Measurements from ENCODE around the gene A4GALT. TPM values are rescaled to one million over a fixed set of nuclear protein-coding genes. Genes with fewer than 3 reads are reported as not detected.

A4GALT gene, protein sequence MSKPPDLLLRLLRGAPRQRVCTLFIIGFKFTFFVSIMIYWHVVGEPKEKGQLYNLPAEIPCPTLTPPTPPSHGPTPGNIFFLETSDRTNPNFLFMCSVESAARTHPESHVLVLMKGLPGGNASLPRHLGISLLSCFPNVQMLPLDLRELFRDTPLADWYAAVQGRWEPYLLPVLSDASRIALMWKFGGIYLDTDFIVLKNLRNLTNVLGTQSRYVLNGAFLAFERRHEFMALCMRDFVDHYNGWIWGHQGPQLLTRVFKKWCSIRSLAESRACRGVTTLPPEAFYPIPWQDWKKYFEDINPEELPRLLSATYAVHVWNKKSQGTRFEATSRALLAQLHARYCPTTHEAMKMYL
- polyA plus RNA-seq (2011; rRNA removed) (1.8 and 2.7 TPM in 2 replicates), polyA minus RNA-seq (2011; rRNA and poly(A)+ RNA removed) (3.3 and 4.2 TPM in 2 replicates)

DNA sequence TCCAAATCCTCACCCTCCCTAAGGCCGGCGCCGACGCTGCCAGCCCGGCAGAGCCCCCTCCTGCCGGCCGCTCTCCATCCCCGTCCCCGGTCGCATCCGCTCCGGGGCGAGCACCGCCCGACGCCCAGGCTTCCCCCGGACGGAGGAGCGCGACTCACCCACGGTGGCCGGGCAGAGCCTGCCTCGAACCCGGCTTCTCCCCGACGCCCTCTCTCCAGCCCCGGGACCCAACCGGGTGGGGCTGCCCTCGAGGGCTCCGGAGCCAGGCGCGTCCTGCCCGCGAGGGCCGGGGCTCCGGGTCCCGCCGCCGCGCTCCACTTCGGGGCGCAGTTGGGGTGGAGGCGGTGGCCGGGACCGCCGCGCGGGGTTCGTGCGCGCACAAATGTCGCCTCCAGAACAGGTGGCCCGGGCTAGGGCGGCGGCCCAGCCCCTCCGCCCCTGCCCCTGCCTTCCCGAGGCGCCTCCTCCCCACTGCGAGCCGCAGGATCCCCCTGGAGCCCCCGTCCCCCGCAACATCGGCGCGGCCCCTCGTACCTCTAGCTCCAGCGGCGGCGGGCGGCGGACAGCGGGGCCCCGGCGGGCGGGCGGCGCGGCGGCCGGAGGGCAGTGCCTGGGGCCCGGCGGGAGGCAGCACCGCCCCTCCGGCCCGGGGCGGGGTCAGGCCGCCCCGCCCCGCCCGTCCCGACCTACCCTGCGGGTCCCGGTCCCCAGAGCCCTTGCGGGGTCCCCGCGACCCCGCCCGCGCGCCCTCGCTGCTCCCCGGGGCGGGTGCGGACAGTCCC is at the start of gene A4GALT:
TSS of gene A4GALT (minus strand) at position 608 of the 782 bp plus-strand sequence. CDS start 26,919 bp downstream, outside the sequence.
- no peak within 1 kb of the TSS for H3K27ac ChIP-seq (ENCODE audit: low read depth, low read length)
- TF ChIP-seq, protein P1, sequence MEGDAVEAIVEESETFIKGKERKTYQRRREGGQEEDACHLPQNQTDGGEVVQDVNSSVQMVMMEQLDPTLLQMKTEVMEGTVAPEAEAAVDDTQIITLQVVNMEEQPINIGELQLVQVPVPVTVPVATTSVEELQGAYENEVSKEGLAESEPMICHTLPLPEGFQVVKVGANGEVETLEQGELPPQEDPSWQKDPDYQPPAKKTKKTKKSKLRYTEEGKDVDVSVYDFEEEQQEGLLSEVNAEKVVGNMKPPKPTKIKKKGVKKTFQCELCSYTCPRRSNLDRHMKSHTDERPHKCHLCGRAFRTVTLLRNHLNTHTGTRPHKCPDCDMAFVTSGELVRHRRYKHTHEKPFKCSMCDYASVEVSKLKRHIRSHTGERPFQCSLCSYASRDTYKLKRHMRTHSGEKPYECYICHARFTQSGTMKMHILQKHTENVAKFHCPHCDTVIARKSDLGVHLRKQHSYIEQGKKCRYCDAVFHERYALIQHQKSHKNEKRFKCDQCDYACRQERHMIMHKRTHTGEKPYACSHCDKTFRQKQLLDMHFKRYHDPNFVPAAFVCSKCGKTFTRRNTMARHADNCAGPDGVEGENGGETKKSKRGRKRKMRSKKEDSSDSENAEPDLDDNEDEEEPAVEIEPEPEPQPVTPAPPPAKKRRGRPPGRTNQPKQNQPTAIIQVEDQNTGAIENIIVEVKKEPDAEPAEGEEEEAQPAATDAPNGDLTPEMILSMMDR (IDR thresholded peaks at IDR 0.05; ENCODE audit: low read depth, low read length), result no peak
- CTCF ChIA-PET, result no interaction called here
- POLR2A ChIA-PET, result no interaction called here
- peak within 1 kb of the TSS; percentile 63 for H3K4me3 ChIP-seq (ENCODE audit: low read depth, low read length)
- no peak for DNase-seq (ENCODE audit: low read depth, low spot score)
- H3K9me3 ChIP-seq (ENCODE audit: control insufficient read depth, insufficient read depth, low read length), result no peaks in the 10 kb centered on the region; the same call in 1 of the 2 replicates
- peaks cover 6% of the 10 kb centered on the region for H3K27me3 ChIP-seq (ENCODE audit: control insufficient read depth, insufficient read depth, low read length)

DNA sequence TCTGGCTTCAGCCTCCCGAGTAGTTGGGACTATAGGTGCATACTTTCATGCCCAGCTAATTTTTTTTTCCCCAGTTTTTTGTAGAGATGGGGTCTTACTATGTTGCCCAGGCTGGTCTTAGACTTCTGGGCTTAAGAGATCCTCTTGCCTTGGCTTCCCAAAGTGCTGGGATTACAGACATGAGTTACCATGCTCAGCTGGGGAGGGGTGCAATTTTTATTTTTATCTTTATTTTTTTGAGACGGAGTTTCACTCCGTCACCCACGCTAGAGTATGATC is 49.7 kb upstream of the A4GALT start:
- H3K9me3 ChIP-seq (ENCODE audit: control insufficient read depth, insufficient read depth, low read length), result no peaks in the 10 kb centered on the region
- no peaks in the 10 kb centered on the region for H3K27me3 ChIP-seq (ENCODE audit: control insufficient read depth, insufficient read depth, low read length)
- TF ChIP-seq, protein P1 (IDR thresholded peaks at IDR 0.05; ENCODE audit: low read depth, low read length), result no peak
- POLR2A ChIA-PET, result interaction anchor here (0.8 to 1.0 kb wide), 2 partner anchors 13 to 22 kb away, joined by 3 to 4 read pairs; no protein-coding TSS in a partner anchor
- DNase-seq (ENCODE audit: low read depth, low spot score), result no peak
- peak overlapping the region; percentile 61 for H3K27ac ChIP-seq (ENCODE audit: low read depth, low read length)
- H3K4me3 ChIP-seq (ENCODE audit: low read depth, low read length), result no peak overlapping the region; the same call in 1 of the 2 replicates
- CTCF ChIA-PET, result interaction anchor here (1.0 to 1.6 kb wide), 3 partner anchors 9 to 50 kb away, joined by 3 to 5 read pairs (median 3); no protein-coding TSS in a partner anchor

DNA sequence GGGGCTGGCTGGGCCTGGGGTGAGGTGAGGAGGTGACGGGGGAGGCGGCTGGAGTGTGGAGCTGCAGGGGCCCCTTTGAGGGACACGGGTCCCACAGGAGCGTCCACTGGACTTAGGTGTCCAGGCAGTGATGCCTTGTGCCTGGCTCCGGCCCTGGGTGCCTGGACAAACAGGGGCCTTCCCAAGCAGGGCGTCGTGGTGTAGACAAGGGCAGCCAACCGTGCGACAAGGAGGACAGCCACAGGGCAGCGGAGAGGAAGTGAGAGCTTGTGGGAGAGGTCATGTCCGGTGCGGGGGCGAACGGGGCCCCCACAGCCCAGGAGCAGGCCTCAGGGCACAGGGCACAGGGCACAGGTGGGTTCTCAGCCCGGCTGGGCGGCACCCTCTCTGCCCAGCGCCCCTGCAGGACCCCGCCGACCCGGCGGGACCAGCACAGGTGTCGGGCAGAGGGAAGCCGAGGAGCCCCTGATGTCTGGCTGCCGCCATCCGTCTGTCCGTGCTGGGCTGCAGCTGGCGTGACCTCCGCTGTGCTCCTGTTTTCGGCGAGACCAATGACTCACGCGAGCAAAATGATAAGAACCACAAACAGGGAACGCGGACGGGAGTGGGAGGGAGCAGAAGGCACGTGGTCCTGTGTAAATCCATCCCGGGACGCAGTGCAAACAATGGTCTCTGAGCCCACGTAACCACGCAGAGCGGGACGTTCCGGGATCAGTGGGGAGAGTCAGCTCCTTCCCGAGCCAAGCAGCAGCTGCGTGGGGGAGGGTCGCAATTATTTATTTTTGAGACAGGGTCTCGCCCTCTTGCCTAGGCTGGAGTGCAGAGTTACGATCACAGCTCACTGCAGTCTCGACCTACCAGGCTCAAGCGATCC is 49.1 kb upstream of the A4GALT start:
- peak overlapping the region; percentile 25; the same call in 1 of the 2 replicates for H3K4me3 ChIP-seq (ENCODE audit: low read depth, low read length)
- H3K9me3 ChIP-seq (ENCODE audit: control insufficient read depth, insufficient read depth, low read length), result no peaks in the 10 kb centered on the region; the same call in 1 of the 2 replicates
- H3K27ac ChIP-seq (ENCODE audit: low read depth, low read length), result peak overlapping the region; percentile 61
- DNase-seq (ENCODE audit: low read depth, low spot score), result peak; percentile 81
- POLR2A ChIA-PET, result interaction anchor here (0.8 to 1.0 kb wide), 2 partner anchors 13 to 22 kb away, joined by 3 to 4 read pairs; no protein-coding TSS in a partner anchor
- no peaks in the 10 kb centered on the region for H3K27me3 ChIP-seq (ENCODE audit: control insufficient read depth, insufficient read depth, low read length)
- CTCF ChIA-PET, result interaction anchor here (1.0 to 1.6 kb wide), 3 partner anchors 9 to 51 kb away, joined by 3 to 5 read pairs (median 3); no protein-coding TSS in a partner anchor
- TF ChIP-seq, protein P1 (IDR thresholded peaks at IDR 0.05; ENCODE audit: low read depth, low read length), result no peak

DNA sequence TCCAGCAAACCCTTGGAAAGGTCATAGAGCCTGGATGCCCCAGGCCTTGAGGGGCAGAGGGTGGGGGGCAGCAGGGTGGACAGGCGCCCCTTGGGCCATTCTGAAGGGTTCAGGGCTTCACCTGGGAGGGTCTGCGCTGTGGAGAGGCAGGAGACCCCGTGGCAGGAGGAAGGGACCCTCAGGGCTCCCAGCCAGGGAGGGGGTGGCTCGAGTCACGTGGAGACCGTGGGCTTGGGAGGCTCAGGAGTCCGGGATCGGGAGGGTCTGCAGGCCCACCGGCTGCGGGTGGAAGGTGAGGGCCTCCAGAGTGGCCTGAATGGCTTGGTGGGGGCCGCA is 48.5 kb upstream of the A4GALT start:
- ChIA-PET POLR2A (no interaction called here), CTCF (interaction anchor here (1.6 kb wide), 1 partner anchor 10 kb away, joined by 5 read pairs; no protein-coding TSS in a partner anchor)
- Histone ChIP-seq H3K27ac (ENCODE audit: low read depth, low read length) (peak overlapping the region; percentile 52), H3K4me3 (ENCODE audit: low read depth, low read length) (no peak overlapping the region), H3K9me3 (ENCODE audit: control insufficient read depth, insufficient read depth, low read length) (no peaks in the 10 kb centered on the region; the same call in 1 of the 2 replicates), H3K27me3 (ENCODE audit: control insufficient read depth, insufficient read depth, low read length) (no peaks in the 10 kb centered on the region)
- TF ChIP-seq, protein P1 (IDR thresholded peaks at IDR 0.05; ENCODE audit: low read depth, low read length), result no peak
- no peak for DNase-seq (ENCODE audit: low read depth, low spot score)
